Aorta (tissue), 5 donors: ENCODE measurements around the gene CCNG1. TPM values are rescaled to one million over a fixed set of nuclear protein-coding genes. Genes with fewer than 3 reads are reported as not detected.
"Not testable (repeated sequence)": the region's sequence is repeated elsewhere in the genome, so short reads cannot be mapped to it uniquely, and the experiment has no call there.

Experiments used
- ATAC-seq: fragments of 200-7000 bp; cut with Tn5 transposase; one replicate; pipeline ENCODE4 v1.9.1; 2022; ENCODE audit warnings: moderate library complexity; ENCODE audit not compliant: low FRiP score
- DNase-seq, 2 donors: peaks; one replicate each; pipeline ENCODE4 v3.0.0-alpha.2; 2020
- H3K27ac ChIP-seq, 2 donors: one replicate each; pipeline ENCODE4 v1.5.1; 2013; ENCODE audit warnings: low read length in 2 of 2, mild to moderate bottlenecking in 2 of 2, moderate library complexity in 2 of 2, control low read depth in 1 of 2, inconsistent platforms in 1 of 2, low read depth in 1 of 2
- H3K27me3 ChIP-seq, 2 donors: one replicate each; pipeline ENCODE4 v1.6.1; 2013; ENCODE audit warnings: control low read depth in 1 of 2, low read length in 1 of 2, mild to moderate bottlenecking in 1 of 2, moderate library complexity in 1 of 2; ENCODE audit not compliant: insufficient read depth in 2 of 2, control insufficient read depth in 1 of 2
- H3K36me3 ChIP-seq, 2 donors: one replicate each; pipeline ENCODE4 v1.6.1; 2013; ENCODE audit warnings: control low read depth in 1 of 2, low read length in 1 of 2, mild to moderate bottlenecking in 1 of 2; ENCODE audit not compliant: insufficient read depth in 2 of 2, control insufficient read depth in 1 of 2
- H3K4me1 ChIP-seq, 2 donors: one replicate each; pipeline ENCODE4 v1.6.1; 2013; ENCODE audit warnings: low read length in 2 of 2, control low read depth in 1 of 2, mild to moderate bottlenecking in 1 of 2, moderate library complexity in 1 of 2; ENCODE audit not compliant: insufficient read depth in 2 of 2, control insufficient read depth in 1 of 2
- H3K4me3 ChIP-seq, 2 donors: one replicate each; pipeline ENCODE4 v1.5.1; 2013; ENCODE audit warnings: low read length in 2 of 2, control low read depth in 1 of 2, mild to moderate bottlenecking in 1 of 2
- H3K9me3 ChIP-seq: one replicate; pipeline ENCODE4 v1.6.1; 2013; ENCODE audit warnings: mild to moderate bottlenecking, low read length; ENCODE audit not compliant: control insufficient read depth
- WGBS, 2 donors: extraction: QIAGEN DNeasy Blood & Tissue Kit; methylation state at CpG; one replicate each; pipeline ENCODE4 v1.1.7; 2013; 5-methylcytosine and 5-hydroxymethylcytosine counted together
- intact Hi-C, 2 donors: fragments of 100-400 bp; cut with DNase I; formaldehyde crosslinking; loops; one replicate each; pipeline versions ENCODE4 v1.14.2 to v1.15.0; 2022
- polyA plus RNA-seq, 2 donors: library from polyadenylated mRNA; stranded (reverse); fragments of 200-250 nt; gene quantifications; one replicate each; pipeline ENCODE4 v1.2.3, GENCODE V29; 2013
- total RNA-seq, 2 donors: library from RNA; stranded (reverse); fragmentation: NEBNext Ultra II Directional; extraction: Animal tissue kit (Norgen Biotek cat#: 25700); gene quantifications; one replicate each; pipeline ENCODE4 v1.2.1, GENCODE V29; 2021
- donor health status: healthy with polysubstance abuse.
- donor health status: Bipolar disorder and iron deficiency.
- donor health status: DM: no; HTN: no; CAD: no.
- donor health status: DM: no; HTN: no; CAD: no.
- donor health status: DM: yes; HTN: yes; CAD: no.

Gene CCNG1
- total and polyA plus RNA-seq, 4 donors = 68.4 to 185 (median 104) TPM

DNA sequence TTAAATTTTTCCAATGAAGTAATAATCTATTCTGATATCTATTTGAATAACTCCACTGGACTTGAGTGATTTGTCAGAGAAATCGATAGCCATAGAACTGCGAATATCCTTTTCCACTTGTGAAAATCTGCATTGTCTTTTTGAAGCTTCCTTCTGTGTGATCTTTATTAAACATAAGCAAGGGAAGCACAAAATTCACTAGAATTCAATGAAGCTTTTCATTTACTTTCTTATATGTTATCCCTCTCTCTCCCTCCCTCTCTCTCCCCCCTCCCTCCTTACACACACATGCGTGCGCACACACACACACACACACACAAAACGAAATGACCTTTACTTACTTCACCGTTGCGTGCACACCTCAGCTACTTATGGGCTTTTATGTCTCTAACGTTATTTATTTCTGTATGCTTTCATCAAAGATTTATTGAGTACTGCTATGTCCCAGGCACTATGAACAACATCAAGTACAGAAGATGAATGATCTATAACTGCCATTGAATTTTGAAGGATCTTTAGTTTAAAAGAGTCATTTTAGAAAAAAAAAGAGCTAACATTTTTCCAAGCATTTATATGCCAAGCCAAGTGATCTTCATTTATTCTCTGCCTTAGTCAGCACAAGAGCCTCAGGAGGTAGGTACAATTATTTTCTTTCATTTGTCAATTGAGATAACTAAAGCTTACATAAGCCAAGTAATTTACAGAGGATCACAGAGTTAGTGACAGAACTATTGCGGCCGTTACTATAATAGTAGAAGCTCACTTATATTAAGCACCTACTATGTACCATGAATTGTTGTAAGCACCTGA lies 32.8 kb upstream of the CCNG1 start:
- ATAC-seq = no peak
- intact Hi-C loops = no loop called here
- Histone ChIP-seq H3K9me3 (no peaks in the 10 kb centered on the region), H3K36me3 (no peaks in the 10 kb centered on the region), H3K27ac (no peak overlapping the region), H3K4me1 (no peaks in the 10 kb centered on the region), H3K27me3 (no peaks in the 10 kb centered on the region), H3K4me3 (no peak overlapping the region)
- no peak for DNase-seq
- WGBS, 2 donors = 62 to 67% methylated on average over 10 of the region's 10 CpGs

GRCh38 chr5:163407034-163407655 lies 30.2 kb upstream of the CCNG1 start:
- intact Hi-C loops = no loop called here
- DNase-seq = no peak
- Histone ChIP-seq H3K9me3 (no peaks in the 10 kb centered on the region), H3K4me3 (no peak overlapping the region), H3K27ac (no peak overlapping the region), H3K27me3 (no peaks in the 10 kb centered on the region), H3K36me3 (no peaks in the 10 kb centered on the region), H3K4me1 (no peaks in the 10 kb centered on the region)
- ATAC-seq = no peak
- WGBS, 2 donors = 24 to 40% methylated on average over 2 of the region's 2 CpGs

DNA sequence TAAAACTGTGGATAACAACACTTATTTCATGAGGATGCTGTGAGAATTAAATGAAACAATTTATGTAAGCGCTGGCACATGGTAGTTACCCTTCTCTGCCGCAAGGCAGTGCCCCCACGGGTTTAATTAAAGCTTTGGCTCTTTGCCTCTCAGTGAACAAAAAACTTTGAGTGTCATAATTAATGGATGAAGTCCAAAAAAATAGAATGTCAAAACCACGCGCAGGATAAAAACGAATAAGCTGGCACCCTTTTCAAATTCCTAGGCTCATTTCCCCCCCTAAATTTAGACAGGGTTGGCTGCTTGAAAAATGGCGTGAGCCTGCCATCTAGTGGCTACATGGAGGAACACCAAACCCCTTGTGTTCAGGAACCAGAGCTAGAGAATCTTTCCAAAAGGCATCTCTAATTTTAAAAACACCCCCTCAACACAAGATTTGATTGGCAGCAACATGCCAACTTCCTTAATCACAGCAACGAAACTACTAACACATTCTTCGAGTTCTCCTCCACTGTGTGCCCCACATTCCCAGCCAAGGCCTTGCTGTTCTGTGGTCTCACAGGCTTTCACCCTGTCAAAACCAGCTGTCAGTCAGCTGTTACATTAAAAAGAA lies 29.0 kb upstream of the CCNG1 start:
- no peaks in the 10 kb centered on the region for H3K27me3 ChIP-seq
- intact Hi-C loops = no loop called here
- H3K27ac ChIP-seq = no peak overlapping the region
- no peak overlapping the region for H3K4me3 ChIP-seq
- 6% methylated on average over 9 of the region's 9 CpGs for WGBS, 2 donors
- DNase-seq = peak; percentile 61 to 83
- no peaks in the 10 kb centered on the region for H3K9me3 ChIP-seq
- no peaks in the 10 kb centered on the region for H3K36me3 ChIP-seq
- ATAC-seq = peak; percentile 81
- H3K4me1 ChIP-seq = no peaks in the 10 kb centered on the region

DNA sequence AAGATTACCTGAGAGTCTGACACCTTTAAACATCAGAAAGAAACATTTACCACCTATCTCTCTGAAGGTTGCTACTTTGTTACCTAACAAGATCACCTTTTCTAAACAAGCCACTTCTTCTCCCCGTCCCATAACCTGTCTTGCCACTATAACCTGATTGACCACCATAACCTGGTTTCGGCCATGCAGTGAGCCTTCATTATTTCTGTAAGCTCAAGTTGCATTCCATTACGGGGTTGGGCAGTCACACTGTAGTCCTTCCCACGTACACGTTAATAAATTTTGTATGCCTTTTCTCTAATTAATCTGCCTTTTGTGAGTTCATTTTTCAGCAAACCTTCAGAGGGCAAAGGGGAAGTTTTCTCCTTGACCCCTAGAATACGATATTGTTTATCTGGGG lies 28.0 kb upstream of the CCNG1 start:
- H3K9me3 ChIP-seq = no peaks in the 10 kb centered on the region
- ATAC-seq = no peak
- H3K36me3 ChIP-seq = no peaks in the 10 kb centered on the region
- H3K4me3 ChIP-seq = no peak overlapping the region
- no peak overlapping the region for H3K27ac ChIP-seq
- 74 to 79% methylated on average over 6 of the region's 6 CpGs for WGBS, 2 donors
- no peak for DNase-seq
- no peaks in the 10 kb centered on the region for H3K4me1 ChIP-seq
- intact Hi-C loops = no loop called here
- no peaks in the 10 kb centered on the region for H3K27me3 ChIP-seq

GRCh38 chr5:163410505-163410904 lies 26.9 kb upstream of the CCNG1 start:
- no peaks in the 10 kb centered on the region for H3K36me3 ChIP-seq
- intact Hi-C loops = no loop called here
- no peak overlapping the region for H3K27ac ChIP-seq
- no peaks in the 10 kb centered on the region for H3K27me3 ChIP-seq
- H3K4me1 ChIP-seq = no peaks in the 10 kb centered on the region
- ATAC-seq = no peak
- no peaks in the 10 kb centered on the region for H3K9me3 ChIP-seq
- no peak overlapping the region for H3K4me3 ChIP-seq
- no peak for DNase-seq
- WGBS, 2 donors = 67 to 68% methylated on average over 2 of the region's 2 CpGs

DNA sequence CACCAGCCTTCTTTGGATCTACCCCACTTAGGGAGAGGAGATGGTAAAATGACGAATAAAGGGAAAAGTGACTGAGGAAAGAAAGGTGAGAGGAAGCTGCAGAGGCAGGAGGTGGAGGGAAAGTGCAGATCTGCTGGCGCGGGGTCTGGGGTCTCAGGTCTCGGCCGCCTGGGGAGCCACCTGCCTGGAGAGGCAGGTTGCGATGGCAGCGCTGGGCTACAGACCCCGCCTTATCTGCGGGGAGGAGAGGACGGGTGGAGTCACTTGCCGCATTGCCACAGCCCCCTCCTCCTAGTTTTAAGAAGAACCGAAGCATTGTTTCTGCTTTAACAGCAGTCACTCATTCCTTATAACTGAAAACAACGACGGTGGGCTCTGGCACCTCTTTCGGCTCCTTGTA lies 21.7 kb upstream of the CCNG1 start:
- 15 to 19% methylated on average over 15 of the region's 15 CpGs for WGBS, 2 donors
- intact Hi-C loops, ATAC-seq: not testable (repeated sequence)

GRCh38 chr5:163424836-163425235 lies 12.6 kb upstream of the CCNG1 start:
- Histone ChIP-seq H3K4me3 (no peak overlapping the region), H3K36me3 (no peaks in the 10 kb centered on the region), H3K27ac (no peak overlapping the region), H3K9me3 (no peaks in the 10 kb centered on the region), H3K4me1 (no peaks in the 10 kb centered on the region), H3K27me3 (no peaks in the 10 kb centered on the region)
- ATAC-seq = no peak
- 95 to 100% methylated on average over 1 of the region's 1 CpG for WGBS, 2 donors
- no peak for DNase-seq
- intact Hi-C loops = no loop called here

More for the DNA sequence above, 21.7 kb upstream of the CCNG1 start:
- H3K36me3 ChIP-seq, H3K4me3 ChIP-seq, DNase-seq, H3K9me3 ChIP-seq, H3K27ac ChIP-seq, H3K4me1 ChIP-seq, H3K27me3 ChIP-seq: not testable (repeated sequence)

- H3K27ac ChIP-seq, DNase-seq, H3K4me3 ChIP-seq, ATAC-seq, H3K36me3 ChIP-seq, intact Hi-C loops, H3K9me3 ChIP-seq, H3K27me3 ChIP-seq, H3K4me1 ChIP-seq: not testable (repeated sequence)
- WGBS, 2 donors = 52 to 56% methylated on average over 4 of the region's 4 CpGs
Measured at GRCh38 chr5:163426128-163426527, 11.3 kb upstream of the CCNG1 start.

DNA sequence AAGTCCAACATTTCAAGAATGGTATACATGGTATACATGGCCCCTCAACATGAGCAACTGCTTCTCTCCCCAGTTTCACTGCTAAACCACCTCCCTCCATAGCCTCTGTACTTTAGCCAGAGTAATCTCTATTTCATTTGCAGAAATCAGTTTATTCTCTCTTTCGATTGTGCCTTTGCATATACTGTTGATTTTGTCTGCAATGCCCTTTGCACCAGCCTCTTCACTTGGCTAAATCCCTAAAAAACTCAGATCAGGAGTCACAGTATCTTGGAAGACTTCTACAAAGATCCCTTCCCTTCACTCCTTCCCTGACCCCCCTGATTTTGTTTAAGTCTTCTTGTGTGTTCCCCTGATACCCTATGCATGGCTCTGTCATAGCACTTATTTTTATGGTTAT lies 4.9 kb upstream of the CCNG1 start:
- intact Hi-C loops = no loop called here
- H3K36me3 ChIP-seq = no peaks in the 10 kb centered on the region
- H3K27ac ChIP-seq = no peak overlapping the region
- WGBS, 2 donors = 86 to 88% methylated on average over 1 of the region's 1 CpG
- H3K9me3 ChIP-seq = no peaks in the 10 kb centered on the region
- ATAC-seq = no peak
- no peak overlapping the region for H3K4me3 ChIP-seq
- H3K4me1 ChIP-seq = no peaks in the 10 kb centered on the region
- H3K27me3 ChIP-seq = no peaks in the 10 kb centered on the region
- no peak for DNase-seq
